ENCODE measurements around the gene EIF2AK3.

- TF ChIP-seq MXI1 (IDR thresholded peaks at IDR 0.05; ENCODE audit: low read depth, low read length) = no peak
- TF ChIP-seq ZNF24 (IDR thresholded peaks at IDR 0.05) = no peak
- no peak for TF ChIP-seq JUNB (IDR thresholded peaks at IDR 0.05)
- no peak for TF ChIP-seq CTCF (IDR thresholded peaks at IDR 0.05 in 2 of 3, conservative IDR thresholded peaks at IDR 0.05 in 1 of 3; ENCODE audit: control insufficient read depth in 2 of 3, extremely low read depth in 1 of 3, insufficient read depth in 1 of 3, low read depth in 3 of 3, low read length in 3 of 3)
- no peak for TF ChIP-seq RELA (IDR thresholded peaks at IDR 0.05; ENCODE audit: borderline replicate concordance, partially characterized antibody)
- no peak for TF ChIP-seq TCF7 (IDR thresholded peaks at IDR 0.05; ENCODE audit: borderline replicate concordance)
- no peak for TF ChIP-seq BACH1 (IDR thresholded peaks at IDR 0.05; ENCODE audit: borderline replicate concordance)
- no peak for TF ChIP-seq BRCA1 (IDR thresholded peaks at IDR 0.05; ENCODE audit: low read depth, low read length)
- TF ChIP-seq HDAC2 (IDR thresholded peaks at IDR 0.05) = no peak
- no peak for TF ChIP-seq POLR2A (IDR thresholded peaks at IDR 0.05; ENCODE audit: low read depth, low read length)
- no peak for TF ChIP-seq POLR2AphosphoS5 (IDR thresholded peaks at IDR 0.05; ENCODE audit: low read length)
These were observed 77.5 kb downstream of the EIF2AK3 start for GRCh38 chr2:88549616-88550292.
